Measurements from ENCODE around the gene PPP1R14C.

DNA sequence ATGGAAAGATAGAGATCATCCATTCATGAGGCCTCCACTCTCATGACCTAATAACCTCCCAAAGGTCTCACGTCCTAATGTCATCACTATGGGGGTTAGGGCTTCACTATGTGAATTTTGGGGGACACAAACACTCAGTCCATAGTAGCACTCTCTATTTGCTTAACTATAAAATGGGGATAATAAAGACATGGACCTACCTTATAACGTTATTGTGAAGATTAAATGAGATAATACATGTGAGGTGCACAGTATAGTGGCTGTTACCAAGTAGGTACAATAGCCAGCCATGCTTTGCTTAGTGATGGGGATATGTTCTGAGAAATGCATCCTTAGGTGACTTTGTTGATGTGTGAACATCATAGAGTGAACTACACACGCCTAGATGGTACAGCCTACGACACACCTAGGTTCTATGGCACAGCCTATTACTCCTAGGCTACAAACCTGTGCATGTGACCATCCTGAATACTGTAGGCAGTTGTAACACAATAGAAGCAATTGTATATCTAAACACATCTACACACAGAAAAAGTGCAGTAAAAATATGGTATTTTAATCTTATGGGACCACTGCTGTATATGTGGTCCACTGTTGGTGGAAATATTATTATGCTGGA lies 39.7 kb downstream of the PPP1R14C start:
- TF ChIP-seq, protein P1, sequence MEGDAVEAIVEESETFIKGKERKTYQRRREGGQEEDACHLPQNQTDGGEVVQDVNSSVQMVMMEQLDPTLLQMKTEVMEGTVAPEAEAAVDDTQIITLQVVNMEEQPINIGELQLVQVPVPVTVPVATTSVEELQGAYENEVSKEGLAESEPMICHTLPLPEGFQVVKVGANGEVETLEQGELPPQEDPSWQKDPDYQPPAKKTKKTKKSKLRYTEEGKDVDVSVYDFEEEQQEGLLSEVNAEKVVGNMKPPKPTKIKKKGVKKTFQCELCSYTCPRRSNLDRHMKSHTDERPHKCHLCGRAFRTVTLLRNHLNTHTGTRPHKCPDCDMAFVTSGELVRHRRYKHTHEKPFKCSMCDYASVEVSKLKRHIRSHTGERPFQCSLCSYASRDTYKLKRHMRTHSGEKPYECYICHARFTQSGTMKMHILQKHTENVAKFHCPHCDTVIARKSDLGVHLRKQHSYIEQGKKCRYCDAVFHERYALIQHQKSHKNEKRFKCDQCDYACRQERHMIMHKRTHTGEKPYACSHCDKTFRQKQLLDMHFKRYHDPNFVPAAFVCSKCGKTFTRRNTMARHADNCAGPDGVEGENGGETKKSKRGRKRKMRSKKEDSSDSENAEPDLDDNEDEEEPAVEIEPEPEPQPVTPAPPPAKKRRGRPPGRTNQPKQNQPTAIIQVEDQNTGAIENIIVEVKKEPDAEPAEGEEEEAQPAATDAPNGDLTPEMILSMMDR (IDR thresholded peaks at IDR 0.05; ENCODE audit: low read depth, low read length) = no peak
- TF ChIP-seq EZH2phosphoT487 (IDR thresholded peaks at IDR 0.05; ENCODE audit: low read depth) = no peak

Measured in OCI-LY3 (cell line).